HG03460 (cell line): Measurements from ENCODE around the gene TMEM156.

Experiments
- ATAC-seq: cut with Tn5 transposase; IDR thresholded peaks from one replicate; pipeline ENCODE4 v1.9.1; 2021; ENCODE audit not compliant: unreplicated experiment

TMEM156 gene, protein sequence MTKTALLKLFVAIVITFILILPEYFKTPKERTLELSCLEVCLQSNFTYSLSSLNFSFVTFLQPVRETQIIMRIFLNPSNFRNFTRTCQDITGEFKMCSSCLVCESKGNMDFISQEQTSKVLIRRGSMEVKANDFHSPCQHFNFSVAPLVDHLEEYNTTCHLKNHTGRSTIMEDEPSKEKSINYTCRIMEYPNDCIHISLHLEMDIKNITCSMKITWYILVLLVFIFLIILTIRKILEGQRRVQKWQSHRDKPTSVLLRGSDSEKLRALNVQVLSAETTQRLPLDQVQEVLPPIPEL

DNA sequence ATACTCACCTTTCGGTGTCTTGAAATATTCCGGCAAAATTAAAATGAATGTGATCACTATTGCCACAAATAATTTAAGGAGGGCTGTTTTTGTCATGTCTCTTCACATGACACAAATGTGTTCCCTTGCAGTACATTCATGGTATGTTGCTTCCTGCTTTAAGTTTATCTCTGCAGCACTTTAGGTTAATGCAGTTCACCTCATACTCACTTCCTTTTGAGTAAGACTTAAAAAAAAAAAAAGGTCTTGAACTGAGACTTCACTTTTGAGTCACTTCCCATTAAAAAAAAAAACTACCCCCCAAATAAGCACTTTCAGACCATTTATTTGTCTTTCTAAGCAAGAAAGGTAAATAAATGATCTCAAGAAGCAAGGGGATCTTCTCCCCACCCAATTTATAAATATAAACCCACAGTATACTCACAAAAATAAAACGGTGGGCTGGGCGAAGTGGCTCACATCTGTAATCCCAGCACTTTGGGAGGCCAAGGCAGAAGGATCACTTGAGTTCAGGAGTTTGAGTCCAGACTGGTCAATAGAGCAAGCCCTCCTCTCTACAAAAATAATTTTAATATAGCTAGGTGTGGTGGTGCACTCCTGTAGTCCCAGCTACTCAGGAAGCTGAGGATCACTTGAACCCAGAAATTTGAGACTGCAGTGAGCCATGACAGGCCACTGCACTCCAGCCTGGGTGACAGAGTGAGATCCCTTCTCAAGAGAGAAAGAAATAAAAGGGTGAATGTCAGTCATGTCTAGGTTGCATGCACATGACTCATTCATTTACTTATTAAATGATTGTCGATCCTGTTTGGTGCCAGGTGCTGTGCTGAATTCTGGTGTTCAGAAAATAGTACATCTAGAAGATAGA is at the start of gene TMEM156:
Gene TMEM156 (minus strand): TSS at position 192 of the 868 bp plus-strand sequence. CDS start 96 bp downstream, at position 96.
- ATAC-seq = peak; percentile 64

DNA sequence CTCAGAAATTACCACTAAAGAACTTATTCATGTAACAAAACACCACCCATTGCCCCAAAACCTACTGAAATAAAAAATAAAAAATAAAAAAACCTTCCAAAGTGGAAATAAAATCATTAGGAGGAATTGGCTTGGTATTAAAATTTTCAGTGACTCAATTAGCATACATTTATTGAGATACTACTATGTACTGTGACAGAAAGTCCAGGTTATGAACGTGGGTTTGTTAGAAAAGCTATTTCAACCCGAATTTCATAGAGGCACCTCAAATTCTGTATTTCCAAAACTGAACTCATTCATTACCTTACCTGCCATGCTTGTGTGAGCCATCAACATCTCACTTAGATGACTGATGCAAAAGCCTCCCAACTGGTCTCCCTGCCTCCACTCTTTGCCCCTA is 46.6 kb upstream of the TMEM156 start:
- ATAC-seq = no peak

DNA sequence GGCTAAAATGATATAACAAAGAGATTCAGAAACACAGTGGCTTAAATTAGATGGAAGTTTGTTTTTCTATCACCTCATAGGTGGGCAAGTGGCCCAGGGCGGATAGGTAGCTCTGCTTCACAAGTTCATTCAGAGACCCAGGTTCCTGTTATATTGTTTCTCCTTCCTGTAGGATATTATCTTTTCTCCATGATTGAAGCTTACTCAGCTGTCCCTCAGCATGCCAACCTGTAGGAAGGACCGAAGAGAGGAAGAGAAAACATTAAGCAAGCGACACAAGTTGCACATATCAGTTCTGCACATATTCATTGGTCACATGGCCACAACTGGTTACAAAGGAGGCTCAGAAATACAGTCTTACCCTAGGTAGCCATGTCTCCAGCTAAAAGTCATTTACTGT is 36.7 kb upstream of the TMEM156 start:
- ATAC-seq = no peak

DNA sequence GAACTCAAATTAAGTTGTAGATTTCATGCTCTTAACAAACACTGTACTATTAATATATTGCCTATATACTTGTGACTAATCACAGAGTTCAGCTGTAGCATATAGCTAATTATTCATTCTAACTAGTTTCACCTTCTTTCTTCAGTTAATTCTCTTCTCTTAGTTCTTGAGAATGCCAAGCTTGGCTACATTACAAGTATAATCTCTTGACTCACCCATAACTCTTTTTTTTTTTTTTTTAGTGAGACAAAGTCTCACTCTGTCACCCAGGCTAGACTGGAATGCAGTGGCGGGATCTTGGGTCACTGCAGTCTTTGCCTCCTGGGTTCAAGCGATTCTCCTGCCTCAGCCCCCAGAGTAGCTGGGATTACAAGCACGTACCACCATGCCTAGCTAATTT is 35.2 kb upstream of the TMEM156 start:
- ATAC-seq = no peak

DNA sequence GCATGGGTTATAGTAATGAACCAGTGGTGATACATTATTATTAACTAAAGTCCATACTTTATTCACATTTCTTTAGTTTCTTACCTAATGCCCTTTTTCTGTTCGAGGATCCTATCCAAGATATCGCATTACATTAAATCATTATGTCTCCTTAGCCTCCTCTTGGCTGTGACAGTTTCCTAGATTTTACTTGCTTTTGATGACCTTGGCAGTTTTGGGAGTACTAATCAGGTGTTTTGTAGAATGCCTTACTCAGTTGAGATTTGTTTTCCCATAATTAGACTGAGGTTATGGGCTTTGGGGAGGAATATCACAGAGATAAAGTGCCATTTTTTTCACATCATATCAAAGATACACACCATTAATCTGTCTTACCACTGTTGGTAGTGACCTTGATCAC is 34.8 kb upstream of the TMEM156 start:
- no peak for ATAC-seq

DNA sequence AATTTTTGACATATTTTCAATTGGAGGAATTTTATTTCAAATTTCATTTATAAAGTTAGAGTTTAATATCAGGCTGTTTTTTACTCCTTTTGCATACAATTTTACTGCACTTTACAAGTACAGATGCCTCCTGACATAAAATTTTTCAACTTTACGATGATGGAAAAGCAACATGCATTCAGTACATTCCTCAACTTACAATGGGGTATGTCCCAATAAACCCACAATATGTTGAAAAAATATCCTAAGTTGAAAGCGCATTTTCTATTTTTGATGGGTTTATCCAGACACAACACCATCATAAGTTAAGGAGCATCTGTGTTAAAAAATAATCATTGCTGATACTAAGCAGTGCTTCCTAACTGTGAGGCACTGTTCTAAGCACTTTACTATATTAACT is 34.2 kb upstream of the TMEM156 start:
- no peak for ATAC-seq

DNA sequence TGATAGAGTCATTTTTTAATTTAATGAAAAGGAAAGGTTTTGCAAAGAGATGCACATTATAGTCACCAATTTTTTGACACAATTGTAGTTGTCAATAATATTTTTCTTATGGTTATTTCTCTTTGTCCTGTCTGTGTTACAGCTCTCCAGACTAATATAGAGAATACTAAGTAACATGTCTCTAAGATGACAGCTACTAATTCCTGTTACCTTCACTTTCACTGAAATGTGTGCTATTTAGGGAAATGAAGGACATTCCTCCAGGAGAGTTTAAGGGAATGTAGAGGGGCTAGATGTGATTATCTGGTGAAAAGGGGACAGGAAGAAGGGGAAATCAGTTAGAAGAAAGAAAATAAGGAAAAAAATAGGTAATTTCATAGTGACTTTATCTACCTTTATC is 31.2 kb upstream of the TMEM156 start:
- ATAC-seq = no peak

DNA sequence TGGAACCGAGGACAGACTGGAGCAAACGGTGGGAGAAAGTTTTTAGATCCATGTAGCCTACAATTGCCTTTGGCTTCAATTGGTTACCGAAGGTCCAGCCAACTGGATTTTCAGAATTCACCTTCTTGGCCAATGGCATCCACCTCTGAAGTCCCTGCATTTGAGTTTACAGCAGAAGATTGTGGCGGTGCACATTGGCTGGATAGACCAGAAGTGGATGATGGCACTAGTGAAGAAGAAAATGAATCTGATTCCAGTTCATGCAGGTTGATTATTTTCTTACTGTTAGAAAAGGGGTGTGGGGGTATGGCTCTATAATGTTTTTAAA is 30.5 kb upstream of the TMEM156 start:
- no peak for ATAC-seq

DNA sequence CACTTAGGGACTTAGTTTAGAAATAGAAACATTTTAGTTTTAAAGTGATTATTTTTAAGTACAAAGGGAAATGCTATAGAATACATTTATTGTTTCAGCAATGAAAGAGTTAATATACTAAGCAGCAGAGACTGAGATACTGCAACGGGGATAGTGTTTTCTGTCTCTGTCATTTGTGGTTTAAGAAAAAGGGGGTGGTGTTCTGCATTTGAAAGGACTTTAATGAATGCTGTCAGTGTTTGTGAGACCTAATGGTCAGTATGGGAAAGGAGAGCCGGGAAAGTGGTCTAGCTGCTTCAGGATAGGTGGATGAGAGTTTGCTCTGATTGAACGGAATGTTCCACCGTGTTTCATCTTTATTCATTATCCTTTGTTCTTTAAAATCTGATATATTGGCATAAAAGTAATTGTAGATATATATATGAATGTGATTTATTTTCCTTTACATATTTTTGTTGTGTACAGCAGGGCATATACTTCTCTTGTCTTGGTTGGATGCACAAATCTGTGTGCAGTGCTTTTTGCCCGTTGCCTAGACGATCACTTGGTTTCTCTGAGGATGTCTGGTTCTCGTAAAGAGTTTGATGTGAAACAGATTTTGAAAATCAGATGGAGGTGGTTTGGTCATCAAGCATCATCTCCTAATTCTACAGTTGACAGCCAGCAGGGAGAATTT is 30.0 kb upstream of the TMEM156 start, which contains the start of gene KLHL5:
Gene KLHL5 (plus strand): TSS at position 139 of the 676 bp plus-strand sequence. CDS start 421 bp downstream, at position 560.
- ATAC-seq = no peak

DNA sequence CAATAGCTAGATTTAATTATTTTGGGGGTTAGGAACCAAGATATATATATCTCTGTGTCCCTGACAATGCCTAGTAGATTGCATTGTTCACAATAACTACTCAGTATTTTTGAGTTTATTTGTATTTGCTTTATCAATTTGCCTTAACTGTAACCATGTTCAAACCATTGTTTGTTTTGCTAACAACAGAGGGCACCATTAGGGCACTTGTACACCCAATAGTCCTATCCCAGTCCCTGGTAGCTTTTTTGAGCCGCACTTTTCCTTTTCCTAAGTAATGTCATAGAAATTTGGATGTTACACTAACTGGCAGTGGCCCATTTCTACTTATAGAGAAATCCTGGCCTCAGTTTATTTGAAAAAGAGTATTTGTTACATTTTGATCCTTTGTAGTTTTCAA is 29.2 kb upstream of the TMEM156 start:
- no peak for ATAC-seq

DNA sequence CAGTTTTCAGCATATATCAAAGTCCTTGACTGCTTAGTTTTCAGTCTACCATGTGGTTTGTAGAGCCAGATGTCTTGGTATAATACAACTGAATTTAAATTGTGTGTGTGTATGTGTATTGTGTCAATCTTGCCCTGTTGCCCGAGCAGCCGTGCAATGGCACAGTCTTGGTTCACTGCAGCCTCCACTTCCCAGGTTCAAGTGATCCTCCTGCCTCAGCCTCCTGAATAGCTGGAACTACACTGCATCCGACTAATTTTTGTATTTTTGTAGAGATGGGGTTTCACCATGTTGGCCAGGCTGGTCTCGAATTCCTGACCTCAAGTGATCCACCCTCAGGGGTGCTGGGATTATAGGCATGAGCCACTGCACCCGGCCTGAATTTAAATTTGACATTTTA is 23.8 kb upstream of the TMEM156 start:
- no peak for ATAC-seq

DNA sequence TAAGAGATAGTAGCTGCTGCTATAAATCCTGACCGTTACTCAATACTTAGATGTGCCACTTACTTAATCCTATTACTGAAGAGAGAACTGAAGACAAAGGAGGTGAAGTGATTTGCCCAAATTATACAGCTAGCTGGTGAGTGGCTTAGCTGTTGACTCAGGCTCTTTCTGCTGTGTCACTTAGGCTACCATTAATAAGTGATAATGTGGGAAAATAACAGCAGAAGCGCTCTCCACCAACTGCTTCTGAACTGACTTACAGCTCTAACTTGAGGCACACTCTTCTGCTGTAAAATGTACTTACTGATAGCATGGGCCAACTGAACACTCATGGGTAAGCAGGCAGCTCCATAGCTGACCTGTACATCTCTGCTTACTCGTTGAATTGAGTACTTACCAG is 22.3 kb upstream of the TMEM156 start:
- ATAC-seq = no peak

DNA sequence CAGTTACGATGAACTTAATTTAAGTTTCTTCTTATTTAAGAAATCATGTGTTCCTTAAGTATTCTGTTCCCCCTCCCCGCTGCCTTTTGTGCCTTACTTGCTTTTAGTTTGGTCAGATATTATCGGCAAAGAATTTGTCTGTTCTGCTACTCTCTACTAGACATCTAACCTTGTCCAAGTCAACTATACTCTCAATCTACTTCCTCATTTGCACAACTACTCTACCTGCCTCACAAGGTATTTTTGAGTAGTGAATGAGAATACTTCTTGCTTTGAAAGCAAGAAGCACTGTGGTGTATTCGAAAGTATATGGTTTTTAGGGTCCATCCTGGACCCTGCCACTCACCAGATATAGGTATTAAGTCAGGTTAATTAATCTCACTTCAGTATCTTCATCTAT is 21.8 kb upstream of the TMEM156 start:
- ATAC-seq = no peak

DNA sequence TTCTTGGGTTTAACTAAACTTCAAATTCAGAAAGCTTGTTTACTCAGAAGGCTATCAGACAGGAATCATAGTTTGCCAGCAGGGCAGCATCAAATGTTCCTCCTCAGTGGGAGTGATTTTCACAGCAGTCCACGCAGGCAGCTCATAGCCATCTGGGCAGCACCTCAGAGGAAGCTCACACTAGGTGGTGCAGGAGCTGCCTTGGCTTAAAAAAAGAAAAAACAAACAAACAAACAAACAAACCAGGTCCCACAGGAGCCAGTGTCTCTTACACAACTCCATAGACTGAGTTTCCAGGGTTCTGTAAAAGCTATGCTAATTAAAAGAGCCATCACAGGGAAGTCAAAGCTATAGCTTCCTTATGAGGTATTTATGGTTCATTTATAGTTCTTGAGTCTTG is 19.3 kb upstream of the TMEM156 start:
- ATAC-seq = no peak

DNA sequence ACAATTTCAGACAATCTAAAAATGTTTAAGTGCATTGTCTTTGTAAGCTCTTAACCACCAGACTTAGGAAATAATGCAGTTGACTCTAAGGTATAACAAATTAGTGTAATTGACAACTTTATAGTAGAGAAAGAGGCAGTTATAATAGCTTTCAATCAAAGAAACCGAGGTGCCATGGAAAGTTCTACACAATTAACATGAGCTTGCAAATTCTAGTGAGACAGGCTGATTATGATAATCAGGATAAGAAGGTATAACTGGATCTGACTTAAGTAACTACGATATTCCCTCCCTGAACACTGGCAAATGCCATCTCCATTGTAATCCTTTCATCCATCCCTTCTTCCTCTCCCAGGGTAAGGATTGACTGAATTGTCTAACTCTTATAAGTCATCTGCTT is 18.4 kb upstream of the TMEM156 start:
- no peak for ATAC-seq

DNA sequence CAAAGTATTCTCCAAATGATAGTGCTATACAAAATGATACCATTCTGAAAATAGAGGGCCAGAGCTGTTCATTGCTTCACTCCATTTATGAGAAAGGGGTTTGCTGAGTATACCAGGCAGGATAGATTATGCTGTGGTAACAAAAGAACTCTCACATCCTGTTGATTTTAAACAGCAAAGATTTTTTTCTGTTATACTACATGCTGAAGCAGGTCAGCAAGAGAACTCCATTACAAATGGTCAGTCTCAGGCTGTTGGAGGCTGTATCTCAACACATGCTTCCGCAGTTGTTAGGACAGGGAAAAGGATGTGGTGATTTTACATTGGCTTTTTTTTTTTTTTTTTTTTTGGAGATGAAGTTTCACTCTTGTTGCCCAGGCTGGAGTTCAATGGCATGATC is 16.1 kb upstream of the TMEM156 start:
- ATAC-seq = no peak

DNA sequence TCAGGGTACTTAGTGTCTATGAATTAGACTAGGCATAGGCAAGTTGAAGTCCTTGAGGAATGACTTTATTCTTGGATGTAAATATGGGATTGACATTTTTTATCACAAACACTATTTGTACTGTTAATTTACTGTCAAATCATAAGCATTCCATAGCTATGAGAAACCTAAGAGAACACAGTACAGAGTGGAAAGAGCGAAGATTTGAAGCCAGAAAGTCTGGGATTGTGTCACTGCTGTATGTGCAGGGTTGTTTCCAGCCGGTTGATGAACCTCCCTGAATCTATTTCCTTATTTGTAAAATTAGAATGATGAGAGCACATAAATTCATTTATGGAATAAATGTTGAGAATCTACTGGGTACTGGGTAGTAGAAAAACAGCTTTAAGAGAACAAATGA is 15.5 kb upstream of the TMEM156 start:
- no peak for ATAC-seq

DNA sequence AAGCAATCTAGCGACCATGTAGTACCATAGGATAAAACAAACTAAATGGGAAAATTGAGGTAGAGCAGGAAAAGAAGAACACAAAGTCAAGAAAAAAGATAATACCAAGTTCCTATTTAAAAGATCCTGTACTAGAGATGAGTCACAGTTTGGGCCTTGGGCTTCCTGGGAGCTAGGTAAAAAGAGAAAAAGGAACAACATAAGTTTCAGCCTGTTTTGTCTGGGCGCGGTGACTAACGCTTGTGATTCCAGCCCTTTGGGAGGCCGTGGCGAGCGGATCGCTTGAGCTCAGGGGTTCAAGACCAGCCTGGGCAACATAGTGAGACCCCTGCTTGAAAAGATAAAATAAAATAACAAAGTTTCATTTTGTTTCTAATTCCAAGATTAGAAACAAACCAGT is 14.0 kb upstream of the TMEM156 start:
- no peak for ATAC-seq

DNA sequence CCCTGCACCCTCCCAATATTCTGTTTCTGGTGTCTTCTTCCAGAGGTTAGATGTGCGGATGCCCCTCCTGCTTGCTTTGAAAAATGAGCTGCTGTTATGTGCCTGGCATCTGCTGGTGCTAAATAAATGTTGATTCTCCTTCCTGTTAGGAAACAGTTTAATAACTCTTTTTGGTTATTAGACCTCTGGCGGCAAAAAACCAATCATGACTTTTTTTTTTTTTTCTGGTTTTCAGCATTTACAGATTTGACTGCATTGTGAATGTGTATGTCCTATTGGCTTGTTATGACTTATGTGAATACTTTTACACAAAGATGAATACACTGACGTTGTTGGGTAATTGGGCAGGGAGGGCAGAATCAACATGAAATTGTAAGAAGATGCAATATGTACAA is 13.6 kb upstream of the TMEM156 start:
- no peak for ATAC-seq

DNA sequence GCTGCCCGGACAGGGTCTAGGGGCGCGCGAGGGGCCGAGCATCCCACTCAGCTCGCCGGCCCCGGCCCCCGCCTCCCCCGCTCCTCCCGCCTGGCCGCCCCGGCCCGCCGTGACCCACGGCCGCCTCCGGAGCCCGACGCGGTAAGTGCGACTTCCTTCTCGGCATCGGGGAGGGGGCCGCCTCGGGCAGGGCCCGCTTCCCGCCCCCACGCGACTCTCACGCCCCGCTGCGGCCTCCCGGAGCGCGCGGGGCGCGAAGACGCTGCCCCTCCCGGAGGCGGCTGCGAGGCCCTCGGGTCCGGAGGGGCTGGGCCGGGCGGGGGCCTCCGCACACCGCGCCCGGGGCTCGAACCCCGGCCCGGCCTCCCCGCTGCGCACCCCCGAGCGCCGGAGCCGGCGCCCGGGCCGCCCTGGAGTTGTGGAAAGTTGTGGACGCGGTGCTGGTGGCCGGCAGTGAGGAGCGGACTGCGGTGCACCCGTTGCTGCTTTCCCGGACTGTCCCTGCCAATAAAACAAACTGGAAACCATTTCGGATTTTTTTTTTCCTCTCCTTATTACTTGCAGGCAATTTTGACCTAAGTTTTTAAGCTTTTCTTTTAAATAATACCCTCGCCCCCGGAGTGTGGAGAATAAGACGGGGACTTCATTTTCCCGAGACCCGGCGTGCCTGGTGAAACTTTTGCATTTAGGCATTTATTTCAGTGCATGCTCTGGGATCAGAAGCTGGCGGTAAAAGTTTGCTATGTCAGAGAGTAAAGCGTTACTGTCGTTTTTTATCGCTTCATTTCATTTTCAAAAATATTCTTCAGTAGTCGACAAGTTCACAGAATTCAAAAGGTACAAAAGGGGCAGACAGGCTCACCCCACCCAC is 13.0 kb upstream of the TMEM156 start:
- peak; percentile 23 for ATAC-seq

DNA sequence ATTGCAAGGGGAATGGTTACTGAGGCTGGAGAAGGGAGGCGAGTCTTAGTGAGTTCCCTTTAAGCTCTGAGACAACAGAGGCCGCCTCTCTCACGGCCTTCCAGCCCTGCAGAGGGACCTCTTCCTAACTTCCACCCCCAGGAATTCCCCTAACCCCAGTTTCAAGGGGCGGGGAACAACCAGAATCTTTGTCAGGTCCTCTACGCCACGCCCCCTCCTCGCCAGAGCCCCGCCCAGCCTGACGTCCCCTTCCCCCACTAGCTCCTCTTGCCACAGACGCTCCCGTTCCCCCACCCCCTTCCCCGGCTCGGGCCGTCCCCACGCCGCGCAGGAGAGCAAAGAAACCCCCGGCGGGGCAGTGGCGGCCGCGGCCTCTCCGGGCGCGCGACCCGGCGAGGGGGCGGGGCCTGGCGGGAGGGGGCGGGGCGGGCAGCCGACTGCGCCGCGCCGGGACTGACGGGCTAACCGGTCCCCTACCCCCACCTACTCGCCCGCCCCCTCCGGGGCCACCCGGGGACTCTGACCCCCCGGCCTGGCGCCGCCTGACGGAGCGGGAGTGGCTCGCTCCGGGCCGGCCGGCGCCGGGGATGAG is 12.3 kb upstream of the TMEM156 start:
- peak; percentile 58 for ATAC-seq
